Karpas-422 (cell line): ENCODE results near the gene EBF3. TPM values are rescaled to one million over a fixed set of nuclear protein-coding genes. Genes with fewer than 3 reads are reported as not detected.

Experiments used
- DNase-seq: peaks from one replicate; pipeline ENCODE4 v3.0.0-alpha.2; 2015
- H2AFZ ChIP-seq: fragments of 200-600 bp; sonication (generic); 2 replicates; pipeline ENCODE4 v1.6.1; 2014; ENCODE audit warnings: antibody characterized with exemption, low read length, mixed read lengths
- H3K27ac ChIP-seq: fragments of 200-600 bp; sonication (generic); 2 replicates; pipeline ENCODE4 v1.5.1; 2014; ENCODE audit warnings: mild to moderate bottlenecking, low read length, moderate library complexity
- H3K27me3 ChIP-seq: fragments of 200-600 bp; sonication (generic); 2 replicates; pipeline ENCODE4 v1.6.1; 2014; ENCODE audit warnings: low read length, mixed read lengths
- H3K36me3 ChIP-seq: fragments of 200-600 bp; sonication (generic); 2 replicates; pipeline ENCODE4 v1.6.1; 2014; ENCODE audit warnings: low read length, mixed read lengths; ENCODE audit not compliant: insufficient read depth
- H3K4me1 ChIP-seq: fragments of 200-600 bp; sonication (generic); 2 replicates; pipeline ENCODE4 v1.6.1; 2014; ENCODE audit warnings: mild to moderate bottlenecking, low read length, mixed read lengths
- H3K4me2 ChIP-seq: fragments of 200-600 bp; sonication (generic); 2 replicates; pipeline ENCODE4 v1.6.1; 2014; ENCODE audit warnings: low read length, low read depth, mild to moderate bottlenecking; ENCODE audit not compliant: poor library complexity, severe bottlenecking
- H3K4me3 ChIP-seq: fragments of 200-600 bp; sonication (generic); 2 replicates; pipeline ENCODE4 v1.5.1; 2014; ENCODE audit warnings: mild to moderate bottlenecking, antibody characterized with exemption, low read length, mixed read lengths
- H3K79me2 ChIP-seq: fragments of 200-600 bp; sonication (generic); 2 replicates; pipeline ENCODE4 v1.6.1; 2014; ENCODE audit warnings: mild to moderate bottlenecking, low read length, mixed read lengths
- H3K9ac ChIP-seq: fragments of 200-600 bp; sonication (generic); 2 replicates; pipeline ENCODE4 v1.6.0; 2014; ENCODE audit warnings: low read length
- H3K9me2 ChIP-seq: fragments of 200-600 bp; sonication (generic), shearing (Covaris generic); replicated peaks from 2 replicates; pipeline ENCODE4 v1.6.0; 2014; ENCODE audit warnings: mild to moderate bottlenecking, low read length, moderate library complexity; ENCODE audit not compliant: insufficient read depth
- H3K9me3 ChIP-seq: fragments of 300-700, 200-600 bp; sonication (generic); 2 replicates; pipeline ENCODE4 v1.6.1; 2014; ENCODE audit warnings: low read length, mixed read lengths
- H4K20me1 ChIP-seq: fragments of 200-600 bp; sonication (generic); 2 replicates; pipeline ENCODE4 v1.6.1; 2014; ENCODE audit warnings: mild to moderate bottlenecking, antibody characterized with exemption, low read length, low read depth; ENCODE audit not compliant: insufficient read depth
- total RNA-seq: library from RNA; depleted of rRNA; stranded (reverse); fragments of >200 nt; shearing (Covaris generic); gene quantifications from 2 replicates; pipeline ENCODE4 v1.2.3, GENCODE V29; 2014; ENCODE audit warnings: low replicate concordance

Gene EBF3
- total RNA-seq, 1 experiment from 2014 or later: not detected

- no peaks in the 10 kb centered on the region for H3K9me2 ChIP-seq
- no peak overlapping the region for H3K4me3 ChIP-seq
- H3K36me3 ChIP-seq: no peaks in the 10 kb centered on the region
- no peaks in the 10 kb centered on the region for H4K20me1 ChIP-seq
- H3K4me1 ChIP-seq: no peaks in the 10 kb centered on the region
- DNase-seq: no peak
- H3K79me2 ChIP-seq: no peaks in the 10 kb centered on the region
- no peaks in the 10 kb centered on the region for H3K27me3 ChIP-seq
- H3K9ac ChIP-seq: no peak overlapping the region
- H3K4me2 ChIP-seq: no peak overlapping the region
- H3K9me3 ChIP-seq: no peaks in the 10 kb centered on the region
- no peak overlapping the region for H2AFZ ChIP-seq
- H3K27ac ChIP-seq: no peak overlapping the region
Measured at GRCh38 chr10:129879655-129880054, 84.4 kb downstream of the EBF3 start.

DNA sequence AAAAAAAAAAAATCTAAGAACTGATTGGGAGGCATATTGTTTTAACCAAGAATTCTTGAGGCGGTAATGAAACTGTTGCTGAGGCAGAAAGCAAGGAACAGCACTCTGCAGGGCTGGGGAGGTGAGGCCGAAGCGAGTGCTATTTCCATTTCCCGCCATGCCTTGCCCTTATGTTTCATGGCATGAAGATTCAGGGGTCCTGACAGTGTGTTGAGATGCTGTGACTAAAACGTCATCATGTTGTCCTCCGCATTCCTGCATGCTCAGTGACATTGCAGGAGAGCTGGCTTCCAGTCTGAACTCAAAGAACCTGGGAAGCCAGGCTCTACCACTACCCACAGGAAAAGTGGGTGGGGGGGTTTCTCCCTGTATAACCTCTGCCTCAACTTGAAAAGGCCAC is 85.2 kb downstream of the EBF3 start:
- H3K27ac ChIP-seq: no peak overlapping the region
- no peaks in the 10 kb centered on the region for H3K9me2 ChIP-seq
- no peaks in the 10 kb centered on the region for H4K20me1 ChIP-seq
- H3K9me3 ChIP-seq: no peaks in the 10 kb centered on the region
- H3K79me2 ChIP-seq: no peaks in the 10 kb centered on the region
- DNase-seq: no peak
- H3K4me3 ChIP-seq: no peak overlapping the region
- H3K4me1 ChIP-seq: no peaks in the 10 kb centered on the region
- H3K4me2 ChIP-seq: no peak overlapping the region
- H2AFZ ChIP-seq: no peak overlapping the region
- no peak overlapping the region for H3K9ac ChIP-seq
- H3K27me3 ChIP-seq: no peaks in the 10 kb centered on the region
- no peaks in the 10 kb centered on the region for H3K36me3 ChIP-seq

GRCh38 chr10:129877773-129878371 is 86.2 kb downstream of the EBF3 start:
- H3K27me3 ChIP-seq: no peaks in the 10 kb centered on the region
- no peaks in the 10 kb centered on the region for H3K79me2 ChIP-seq
- no peaks in the 10 kb centered on the region for H3K36me3 ChIP-seq
- H3K27ac ChIP-seq: no peak overlapping the region
- no peak overlapping the region for H2AFZ ChIP-seq
- no peaks in the 10 kb centered on the region for H3K9me3 ChIP-seq
- H3K9ac ChIP-seq: no peak overlapping the region
- DNase-seq: peak; percentile 87
- no peak overlapping the region for H3K4me3 ChIP-seq
- H3K9me2 ChIP-seq: no peaks in the 10 kb centered on the region
- no peak overlapping the region for H3K4me2 ChIP-seq
- no peaks in the 10 kb centered on the region for H3K4me1 ChIP-seq
- no peaks in the 10 kb centered on the region for H4K20me1 ChIP-seq

GRCh38 chr10:129876838-129877237 is 87.2 kb downstream of the EBF3 start:
- no peaks in the 10 kb centered on the region for H3K9me2 ChIP-seq
- no peaks in the 10 kb centered on the region for H3K36me3 ChIP-seq
- H3K4me3 ChIP-seq: no peak overlapping the region
- no peak overlapping the region for H3K27ac ChIP-seq
- no peak overlapping the region for H3K4me2 ChIP-seq
- H4K20me1 ChIP-seq: no peaks in the 10 kb centered on the region
- H3K27me3 ChIP-seq: no peaks in the 10 kb centered on the region
- H3K4me1 ChIP-seq: no peaks in the 10 kb centered on the region
- H3K9ac ChIP-seq: no peak overlapping the region
- no peak for DNase-seq
- no peaks in the 10 kb centered on the region for H3K9me3 ChIP-seq
- no peak overlapping the region for H2AFZ ChIP-seq
- no peaks in the 10 kb centered on the region for H3K79me2 ChIP-seq

DNA sequence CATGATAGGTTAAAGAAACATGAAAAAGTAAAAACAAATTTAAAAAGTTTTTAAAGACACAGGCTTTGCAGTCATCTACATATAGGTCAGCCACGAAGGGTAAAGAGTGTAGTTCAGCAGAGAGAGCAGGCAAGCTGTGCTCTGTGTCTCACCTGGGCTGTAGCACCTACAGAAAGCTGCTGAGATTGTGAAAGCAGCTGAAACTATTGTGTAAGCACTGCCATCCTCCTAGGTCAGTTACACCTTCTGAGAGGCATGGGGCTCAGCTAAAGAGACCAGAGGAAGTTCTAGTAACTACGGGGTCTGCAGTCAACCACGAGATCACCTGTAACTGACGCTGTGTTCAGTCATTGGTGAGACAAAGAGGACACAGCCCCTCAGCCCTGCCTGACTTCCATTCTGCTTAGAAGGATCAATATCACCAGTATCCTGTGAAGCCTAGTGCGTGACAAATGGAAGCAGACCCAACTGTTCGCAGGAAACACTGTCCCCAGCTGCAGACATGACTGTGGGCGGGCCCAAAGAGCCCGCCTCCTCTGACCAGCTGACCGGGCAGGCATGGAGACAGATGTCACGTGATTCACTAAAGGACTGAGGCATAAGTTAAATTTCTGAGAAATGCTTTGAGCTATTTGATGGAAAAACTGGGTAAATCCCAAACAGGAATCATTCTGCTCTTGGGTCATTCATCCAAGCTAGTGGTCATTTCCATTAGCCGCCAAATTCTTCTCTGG is 87.9 kb downstream of the EBF3 start:
- no peak overlapping the region for H3K4me3 ChIP-seq
- no peak for DNase-seq
- H3K36me3 ChIP-seq: no peaks in the 10 kb centered on the region
- H4K20me1 ChIP-seq: no peaks in the 10 kb centered on the region
- no peak overlapping the region for H3K27ac ChIP-seq
- no peak overlapping the region for H3K4me2 ChIP-seq
- no peaks in the 10 kb centered on the region for H3K4me1 ChIP-seq
- no peak overlapping the region for H2AFZ ChIP-seq
- no peak overlapping the region for H3K9ac ChIP-seq
- no peaks in the 10 kb centered on the region for H3K9me2 ChIP-seq
- no peaks in the 10 kb centered on the region for H3K27me3 ChIP-seq
- no peaks in the 10 kb centered on the region for H3K79me2 ChIP-seq
- H3K9me3 ChIP-seq: no peaks in the 10 kb centered on the region

- Histone ChIP-seq H3K9ac (no peak overlapping the region), H3K9me3 (no peaks in the 10 kb centered on the region), H3K9me2 (no peaks in the 10 kb centered on the region), H3K36me3 (no peaks in the 10 kb centered on the region), H3K27me3 (no peaks in the 10 kb centered on the region), H3K4me3 (no peak overlapping the region), H4K20me1 (no peaks in the 10 kb centered on the region), H3K27ac (no peak overlapping the region), H3K4me1 (no peaks in the 10 kb centered on the region), H2AFZ (no peak overlapping the region), H3K4me2 (no peak overlapping the region), H3K79me2 (no peaks in the 10 kb centered on the region)
- no peak for DNase-seq
Measured at GRCh38 chr10:129873351-129873750, 90.7 kb downstream of the EBF3 start.

DNA sequence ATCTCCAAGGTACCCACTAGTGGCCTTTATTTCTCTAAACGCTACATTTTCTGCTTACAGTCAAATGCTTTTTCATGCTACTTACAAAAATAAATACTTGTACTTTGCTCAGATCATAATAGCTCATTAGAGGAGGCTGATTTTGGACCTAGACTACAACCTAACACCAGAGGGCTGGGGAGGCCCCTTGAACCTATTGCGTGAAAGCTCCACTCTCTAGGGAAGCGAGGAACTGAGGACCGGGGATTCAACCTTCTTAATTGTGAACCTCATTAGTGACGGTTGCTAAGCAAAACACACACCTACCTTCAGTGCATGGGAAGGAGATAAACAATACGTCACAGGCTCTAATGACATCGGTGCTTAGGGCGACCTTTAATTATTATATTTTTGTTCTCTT is 92.1 kb downstream of the EBF3 start:
- Histone ChIP-seq H4K20me1 (no peaks in the 10 kb centered on the region), H3K4me2 (no peak overlapping the region), H3K9me3 (no peaks in the 10 kb centered on the region), H3K4me3 (no peak overlapping the region), H3K4me1 (no peaks in the 10 kb centered on the region), H3K79me2 (no peaks in the 10 kb centered on the region), H3K9me2 (no peaks in the 10 kb centered on the region), H2AFZ (no peak overlapping the region), H3K27me3 (no peaks in the 10 kb centered on the region), H3K9ac (no peak overlapping the region), H3K27ac (no peak overlapping the region), H3K36me3 (no peaks in the 10 kb centered on the region)
- no peak for DNase-seq

DNA sequence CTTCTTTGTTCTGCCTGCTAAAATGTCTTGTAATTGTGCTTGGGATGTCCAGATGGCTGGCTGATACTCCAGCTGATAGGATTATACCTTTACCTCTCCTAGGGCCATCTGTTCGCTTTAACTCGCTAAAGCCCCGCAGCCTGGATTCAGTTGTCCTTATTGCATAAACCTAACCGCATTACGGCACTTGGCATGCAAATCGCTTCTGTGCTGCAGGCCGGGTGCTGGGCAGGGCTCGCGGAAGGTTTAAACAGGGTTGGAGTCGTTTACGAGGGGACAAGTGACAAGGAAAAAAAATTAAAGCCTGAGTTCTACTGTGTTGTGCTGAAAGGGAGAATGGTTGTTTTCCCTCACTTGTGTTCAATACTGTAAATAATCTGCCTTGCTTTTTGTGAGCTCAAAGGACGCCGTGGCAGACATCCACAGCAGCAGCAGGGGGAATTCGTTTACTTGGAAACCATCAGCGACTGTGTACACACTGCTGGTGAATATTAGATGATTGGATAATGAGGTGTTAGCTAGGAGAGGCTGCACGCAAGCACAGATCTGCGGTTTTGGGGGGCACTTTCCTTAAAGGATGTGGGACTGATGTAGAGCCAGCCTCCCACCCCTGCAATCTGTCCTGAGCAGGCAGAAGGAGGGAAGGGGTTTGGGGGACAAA is 93.0 kb downstream of the EBF3 start:
- H3K27ac ChIP-seq: no peak overlapping the region
- H3K4me3 ChIP-seq: no peak overlapping the region
- H3K4me2 ChIP-seq: no peak overlapping the region
- no peaks in the 10 kb centered on the region for H3K4me1 ChIP-seq
- no peaks in the 10 kb centered on the region for H3K36me3 ChIP-seq
- H3K79me2 ChIP-seq: no peaks in the 10 kb centered on the region
- no peaks in the 10 kb centered on the region for H4K20me1 ChIP-seq
- H2AFZ ChIP-seq: no peak overlapping the region
- no peaks in the 10 kb centered on the region for H3K9me3 ChIP-seq
- H3K9me2 ChIP-seq: no peaks in the 10 kb centered on the region
- no peaks in the 10 kb centered on the region for H3K27me3 ChIP-seq
- no peak for DNase-seq
- H3K9ac ChIP-seq: no peak overlapping the region
